Thyroid gland (tissue), 4 donors: ENCODE measurements around the gene OR52D1.

Experiments used
- CTCF ChIP-seq, 6 experiments: fragments of 200-600 bp in 3 of 6; fragments of 450-650 bp in 3 of 6; sonication (generic) in 3 of 6; IDR thresholded peaks; one replicate each; pipeline ENCODE4 v1.5.1; 2016 to 2019; ENCODE audit warnings: antibody characterized with exemption in 6 of 6, mild to moderate bottlenecking in 2 of 6, inconsistent platforms in 1 of 6, moderate library complexity in 1 of 6
- POLR2A ChIP-seq, 2 donors: fragments of 450-650 bp; IDR thresholded peaks; one replicate each; pipeline ENCODE4 v1.6.1; 2017; ENCODE audit warnings: antibody characterized with exemption in 2 of 2, mild to moderate bottlenecking in 2 of 2, moderate library complexity in 1 of 2

GRCh38 chr11:5441414-5441813 is 47.1 kb upstream of the OR52D1 start, which contains the start of gene OR51I1:
- TF ChIP-seq POLR2A (IDR thresholded peaks at IDR 0.05) (no peak), CTCF (IDR thresholded peaks at IDR 0.05) (no peak)
